ENCODE measurements around the gene PRPF4. TPM values are rescaled to one million over a fixed set of nuclear protein-coding genes. Genes with fewer than 3 reads are reported as not detected.
"Not testable (repeated sequence)": the region's sequence is repeated elsewhere in the genome, so short reads cannot be mapped to it uniquely, and the experiment has no call there.

The PRPF4 gene
- total RNA-seq, 1 donor from 2014 or later = 34.4 TPM

GRCh38 chr9:113247640-113248039, 27.8 kb upstream of the PRPF4 start:
- no peaks in the 10 kb centered on the region for H3K27me3 ChIP-seq (ENCODE audit: control insufficient read depth, insufficient read depth, low read length)
- DNase-seq (ENCODE audit: low read depth) = no peak
- H3K36me3 ChIP-seq (ENCODE audit: control insufficient read depth, insufficient read depth, low read length) = no peaks in the 10 kb centered on the region
- no peak overlapping the region for H3K4me3 ChIP-seq (ENCODE audit: low read depth, low read length)
- TF ChIP-seq CTCF (IDR thresholded peaks at IDR 0.05; ENCODE audit: insufficient read depth, low read length, poor library complexity, severe bottlenecking) = no peak

- H3K27me3 ChIP-seq (ENCODE audit: control insufficient read depth, insufficient read depth, low read length); H3K36me3 ChIP-seq (ENCODE audit: control insufficient read depth, insufficient read depth, low read length); H3K4me3 ChIP-seq (ENCODE audit: low read depth, low read length); DNase-seq (ENCODE audit: low read depth): not testable (repeated sequence)
Measured at GRCh38 chr9:113249661-113250060, 25.8 kb upstream of the PRPF4 start.

- no peak for DNase-seq (ENCODE audit: low read depth)
- no peaks in the 10 kb centered on the region for H3K36me3 ChIP-seq (ENCODE audit: control insufficient read depth, insufficient read depth, low read length)
- TF ChIP-seq CTCF (IDR thresholded peaks at IDR 0.05; ENCODE audit: insufficient read depth, low read length, poor library complexity, severe bottlenecking) = no peak
- no peaks in the 10 kb centered on the region for H3K27me3 ChIP-seq (ENCODE audit: control insufficient read depth, insufficient read depth, low read length)
- H3K4me3 ChIP-seq (ENCODE audit: low read depth, low read length) = no peak overlapping the region
Measured at GRCh38 chr9:113250807-113251206, 24.7 kb upstream of the PRPF4 start.

GRCh38 chr9:113254991-113255390, 20.5 kb upstream of the PRPF4 start:
- no peaks in the 10 kb centered on the region for H3K36me3 ChIP-seq (ENCODE audit: control insufficient read depth, insufficient read depth, low read length)
- TF ChIP-seq CTCF (IDR thresholded peaks at IDR 0.05; ENCODE audit: insufficient read depth, low read length, poor library complexity, severe bottlenecking) = no peak
- no peaks in the 10 kb centered on the region for H3K27me3 ChIP-seq (ENCODE audit: control insufficient read depth, insufficient read depth, low read length)
- H3K4me3 ChIP-seq (ENCODE audit: low read depth, low read length) = no peak overlapping the region
- no peak for DNase-seq (ENCODE audit: low read depth)

GRCh38 chr9:113255438-113255837, 20.0 kb upstream of the PRPF4 start:
- no peak for DNase-seq (ENCODE audit: low read depth)
- H3K4me3 ChIP-seq (ENCODE audit: low read depth, low read length) = no peak overlapping the region
- TF ChIP-seq CTCF (IDR thresholded peaks at IDR 0.05; ENCODE audit: insufficient read depth, low read length, poor library complexity, severe bottlenecking) = no peak
- no peaks in the 10 kb centered on the region for H3K27me3 ChIP-seq (ENCODE audit: control insufficient read depth, insufficient read depth, low read length)
- H3K36me3 ChIP-seq (ENCODE audit: control insufficient read depth, insufficient read depth, low read length) = no peaks in the 10 kb centered on the region

- no peak for DNase-seq (ENCODE audit: low read depth)
- no peak for TF ChIP-seq CTCF (IDR thresholded peaks at IDR 0.05; ENCODE audit: insufficient read depth, low read length, poor library complexity, severe bottlenecking)
- no peaks in the 10 kb centered on the region for H3K36me3 ChIP-seq (ENCODE audit: control insufficient read depth, insufficient read depth, low read length)
Measured at GRCh38 chr9:113257863-113258262, 17.6 kb upstream of the PRPF4 start.

More at GRCh38 chr9:113257863-113258262, 17.6 kb upstream of the PRPF4 start:
- no peaks in the 10 kb centered on the region for H3K27me3 ChIP-seq (ENCODE audit: control insufficient read depth, insufficient read depth, low read length)
- H3K4me3 ChIP-seq (ENCODE audit: low read depth, low read length) = no peak overlapping the region

All from kidney epithelial cell (primary cell).